Activated gamma-delta T cell treated with anti-CD3 and anti-CD28 coated beads, Interleukin-2, amount 50 U/mL, for 16 hours (primary cell): Measurements from ENCODE around the gene ME3.
"Not testable (repeated sequence)": the region's sequence is repeated elsewhere in the genome, so short reads cannot be mapped to it uniquely, and the experiment has no call there.

Experiments
- DNase-seq: peaks from one replicate; pipeline ENCODE4 v3.0.0-alpha.2; 2020; ENCODE audit warnings: low read depth

ME3 gene

DNA sequence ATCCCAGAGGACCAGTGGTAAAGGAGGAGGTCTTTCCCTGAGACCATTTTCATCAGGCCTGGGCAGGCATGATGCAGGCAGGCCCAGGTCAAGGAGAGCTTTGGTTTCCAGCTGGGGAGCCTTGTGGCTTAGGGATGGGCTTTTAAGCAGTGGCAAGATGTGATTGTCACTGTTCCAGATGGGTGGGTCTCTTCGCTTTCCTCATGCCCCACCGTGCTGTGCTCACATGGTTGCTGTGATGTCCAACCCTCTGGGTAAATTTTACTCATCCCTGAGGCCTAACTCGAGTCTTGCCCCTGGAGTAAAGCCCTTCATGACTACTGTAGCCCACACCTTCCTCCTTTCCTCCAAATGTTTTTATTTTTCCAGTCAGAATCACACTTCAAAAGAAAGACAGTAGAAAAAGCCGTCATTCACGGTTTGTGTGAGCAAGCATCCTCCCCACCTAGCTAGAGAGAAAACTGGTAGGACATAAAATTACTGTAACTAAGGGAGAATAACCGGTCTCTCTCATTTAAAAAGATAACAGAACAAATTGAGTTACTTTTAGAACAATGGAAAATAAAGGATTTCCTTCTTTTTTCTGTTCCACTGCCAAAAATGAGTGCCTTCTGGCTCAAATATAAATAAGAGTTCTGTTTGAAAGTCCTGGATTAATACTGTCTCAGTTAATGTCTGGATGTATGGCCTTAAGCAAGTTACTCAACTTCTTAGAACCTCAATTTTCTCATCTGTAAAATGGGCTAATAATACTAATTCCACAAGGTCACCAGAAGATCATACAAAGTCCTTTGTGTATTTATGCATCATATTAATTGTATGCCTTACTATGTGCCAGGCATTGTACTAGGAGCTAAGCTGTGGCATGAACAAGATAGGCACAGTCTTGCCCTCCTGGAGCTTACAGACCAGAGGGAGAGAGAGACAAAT, 84.9 kb downstream of the ME3 start:
- DNase-seq, result no peak

DNA sequence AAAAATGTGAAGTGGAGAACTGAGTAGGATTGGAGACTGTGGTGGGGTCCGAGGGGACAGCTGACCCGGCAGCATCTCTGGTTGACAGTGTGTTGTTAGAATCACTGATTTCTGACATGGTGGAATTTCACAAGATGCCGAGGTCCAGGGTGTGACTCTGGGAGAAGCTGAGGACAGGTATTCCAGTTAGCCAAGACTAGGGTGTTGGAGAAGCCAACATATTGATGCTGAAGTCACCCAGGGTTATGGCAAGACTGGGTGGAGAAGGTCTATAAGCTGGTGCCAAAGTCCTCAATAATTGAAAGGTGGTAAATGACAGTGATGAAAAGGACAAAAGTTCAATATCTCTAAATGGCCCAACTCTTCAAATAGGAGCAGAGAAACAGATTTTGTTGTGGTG, 86.1 kb downstream of the ME3 start:
- no peak for DNase-seq

DNA sequence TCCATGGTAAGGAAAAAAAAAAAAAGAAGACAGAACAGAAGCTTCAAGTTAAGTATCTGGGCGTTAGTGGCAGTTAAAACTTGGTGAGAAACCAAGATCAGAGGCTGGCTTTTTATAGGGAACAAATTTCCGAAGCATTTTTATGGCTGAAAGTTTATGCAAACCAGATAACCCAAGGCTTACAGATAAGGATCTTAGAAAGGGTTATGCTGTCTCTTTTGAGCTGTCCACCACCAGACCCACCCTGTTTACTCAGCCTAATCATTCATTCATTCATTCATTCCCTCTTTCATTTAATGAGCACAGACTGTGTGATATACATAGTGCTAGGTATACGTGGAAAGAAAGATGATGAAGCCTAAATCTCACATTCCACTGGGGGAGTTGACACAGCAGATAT, 89.5 kb downstream of the ME3 start:
- no peak for DNase-seq

DNA sequence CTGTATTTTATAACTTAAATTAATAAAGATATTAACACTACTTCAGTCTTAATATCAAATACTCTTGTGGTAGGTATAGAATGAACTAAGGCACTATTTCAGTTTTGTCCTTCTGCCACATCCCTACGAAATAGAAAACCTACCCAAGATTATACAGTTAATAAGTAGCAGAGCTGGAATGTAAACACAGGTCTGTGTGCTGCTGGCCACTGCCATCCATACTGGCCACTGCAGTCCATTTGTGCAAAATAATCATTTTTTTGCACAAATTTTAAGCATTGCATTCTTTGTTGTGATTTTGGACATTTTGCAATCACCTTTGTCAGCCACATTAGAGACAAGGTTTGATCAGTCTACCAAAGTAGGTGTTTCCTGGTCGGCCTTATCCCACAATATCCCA, 91.9 kb downstream of the ME3 start:
- DNase-seq, result no peak

DNA sequence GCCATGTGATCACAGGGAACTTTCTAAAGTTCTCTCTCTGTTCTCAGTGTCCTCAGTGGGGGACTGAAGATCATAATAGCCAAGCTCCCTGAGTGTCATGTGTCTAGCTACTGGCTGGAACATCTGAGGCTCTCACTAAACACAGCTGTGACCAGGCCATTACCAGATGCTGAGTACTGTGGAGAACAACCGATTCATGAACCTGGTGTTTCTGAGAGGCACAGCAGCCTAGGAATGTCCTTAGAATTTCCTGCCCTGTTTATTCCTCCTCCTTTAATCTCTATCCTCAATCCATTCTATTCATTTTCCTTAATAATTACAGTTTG, 93.0 kb downstream of the ME3 start:
- no peak for DNase-seq

DNA sequence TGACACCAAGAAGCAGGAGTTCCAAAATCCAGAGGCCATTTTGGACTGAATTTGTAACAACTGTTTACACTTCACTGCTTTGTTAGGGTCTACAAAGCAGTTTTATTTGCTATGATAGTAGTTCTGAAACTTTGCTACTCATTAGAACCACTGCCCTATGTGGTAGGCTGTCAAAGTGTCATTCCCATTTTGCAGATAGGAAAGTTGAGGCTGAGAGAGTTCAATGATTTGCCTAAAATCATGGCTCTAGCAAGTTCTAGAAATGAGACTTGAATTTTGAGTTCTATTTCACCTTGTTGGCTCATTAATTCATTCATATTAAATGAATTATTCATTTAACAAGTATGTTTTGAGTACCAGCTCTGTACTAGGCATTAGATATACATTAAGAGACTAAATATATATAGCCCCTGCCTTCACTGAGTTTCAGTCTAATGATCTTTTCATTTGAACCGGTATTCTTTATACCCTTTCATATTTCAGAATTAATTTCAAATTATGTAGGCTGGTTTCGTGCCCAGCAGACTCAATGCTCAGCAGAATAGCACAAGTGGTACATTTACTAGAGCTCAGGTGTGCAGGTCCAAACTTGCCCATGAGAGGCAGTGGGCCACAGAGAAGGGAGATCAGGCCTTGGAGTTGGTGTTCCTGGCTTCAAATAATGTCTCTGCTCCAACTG, 93.5 kb downstream of the ME3 start:
- DNase-seq, result no peak

DNA sequence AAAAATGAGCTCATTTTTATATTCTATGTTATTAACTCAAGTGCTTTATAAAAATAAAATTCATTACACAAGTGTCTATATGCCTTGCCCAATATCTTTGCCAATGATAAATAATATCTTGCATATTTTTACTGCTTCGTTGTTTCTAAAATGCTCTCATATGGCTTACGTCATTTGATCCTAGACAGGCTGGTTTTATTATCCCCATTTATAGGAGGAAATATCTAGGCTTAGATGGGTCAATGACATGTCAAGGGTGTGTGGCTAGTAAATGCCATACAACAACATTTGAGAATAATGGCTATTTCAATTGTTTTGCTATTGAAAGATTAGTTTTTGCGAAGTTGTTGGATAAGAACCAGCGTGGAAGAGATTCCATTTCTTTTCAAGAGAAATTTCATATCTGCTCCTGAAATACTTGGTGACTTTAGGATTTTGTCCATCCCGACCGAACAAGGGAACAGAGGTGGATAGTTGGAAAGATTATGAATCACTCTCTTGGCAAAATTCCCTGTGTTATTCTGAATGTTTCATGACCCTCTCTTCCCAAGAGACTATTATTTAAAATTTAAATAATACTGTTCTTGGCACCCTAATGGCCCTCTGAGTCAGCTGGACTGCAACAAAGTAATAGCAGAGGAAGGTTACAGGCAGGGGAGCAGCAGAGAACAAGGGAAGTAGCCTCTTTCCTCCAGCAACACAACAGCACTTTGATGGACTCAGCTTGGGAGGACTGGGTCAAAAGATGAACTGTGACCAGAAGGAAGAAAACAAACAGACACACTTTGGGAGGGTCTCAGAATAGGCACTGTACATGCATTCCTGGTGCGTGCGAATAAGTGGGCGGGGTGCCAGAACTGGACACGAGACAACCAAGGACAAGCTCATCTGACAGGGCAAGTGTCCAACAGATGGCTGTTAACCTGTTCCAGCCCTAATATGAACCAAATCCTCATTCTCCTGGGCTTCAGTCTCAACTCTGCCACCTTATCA, 94.5 kb downstream of the ME3 start:
- no peak for DNase-seq

DNA sequence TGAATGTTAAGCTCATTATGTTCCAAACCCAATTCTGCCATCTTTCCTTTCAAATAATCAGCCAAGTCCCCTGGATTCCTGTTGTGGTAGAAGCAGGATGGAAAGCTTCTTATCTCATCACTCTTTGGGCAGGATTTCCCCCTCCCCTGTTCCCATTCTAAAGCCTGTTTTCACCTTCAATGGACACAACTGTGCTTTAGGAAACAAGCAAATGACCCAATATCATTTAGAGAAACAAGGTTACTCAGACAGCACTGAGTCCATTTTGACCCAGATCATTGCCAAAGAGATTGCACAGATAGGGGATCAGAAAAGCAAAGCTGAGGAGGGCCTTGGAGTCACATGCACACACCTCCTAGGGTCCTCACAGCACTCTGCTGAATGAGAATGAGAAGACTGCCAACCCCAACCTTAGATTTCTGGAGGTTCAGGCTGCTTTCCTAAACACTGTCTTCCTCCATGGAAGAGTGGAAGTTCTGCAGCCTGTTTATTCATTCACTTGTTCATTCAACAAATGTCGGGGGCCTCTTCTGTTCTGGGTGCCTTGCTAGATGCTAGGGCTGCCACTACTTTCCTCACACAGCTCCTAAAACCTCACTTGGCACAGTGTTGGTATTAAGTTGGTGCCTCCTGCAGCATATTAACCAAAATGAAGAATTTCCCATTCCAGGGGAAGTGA, 95.3 kb downstream of the ME3 start:
- no peak for DNase-seq

DNA sequence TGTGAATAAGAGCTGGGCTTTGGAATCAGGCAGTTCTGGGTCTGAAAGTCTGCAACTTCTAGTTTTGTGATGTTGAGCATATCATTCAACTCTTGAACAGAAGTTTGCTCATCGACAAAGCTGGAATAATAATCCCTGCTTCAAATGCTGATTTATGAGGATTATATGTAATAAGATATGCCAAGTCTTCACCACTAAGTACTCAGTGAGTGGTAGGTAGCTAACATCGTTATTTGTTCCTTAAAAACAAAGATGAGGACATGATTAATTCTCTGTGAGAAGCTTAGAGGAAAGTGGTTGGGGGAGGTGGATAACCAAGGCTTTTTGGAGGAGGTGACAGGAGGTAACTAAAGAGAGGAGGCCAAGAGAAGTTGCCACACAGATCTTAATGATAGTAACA, 96.5 kb downstream of the ME3 start:
- DNase-seq, result no peak

DNA sequence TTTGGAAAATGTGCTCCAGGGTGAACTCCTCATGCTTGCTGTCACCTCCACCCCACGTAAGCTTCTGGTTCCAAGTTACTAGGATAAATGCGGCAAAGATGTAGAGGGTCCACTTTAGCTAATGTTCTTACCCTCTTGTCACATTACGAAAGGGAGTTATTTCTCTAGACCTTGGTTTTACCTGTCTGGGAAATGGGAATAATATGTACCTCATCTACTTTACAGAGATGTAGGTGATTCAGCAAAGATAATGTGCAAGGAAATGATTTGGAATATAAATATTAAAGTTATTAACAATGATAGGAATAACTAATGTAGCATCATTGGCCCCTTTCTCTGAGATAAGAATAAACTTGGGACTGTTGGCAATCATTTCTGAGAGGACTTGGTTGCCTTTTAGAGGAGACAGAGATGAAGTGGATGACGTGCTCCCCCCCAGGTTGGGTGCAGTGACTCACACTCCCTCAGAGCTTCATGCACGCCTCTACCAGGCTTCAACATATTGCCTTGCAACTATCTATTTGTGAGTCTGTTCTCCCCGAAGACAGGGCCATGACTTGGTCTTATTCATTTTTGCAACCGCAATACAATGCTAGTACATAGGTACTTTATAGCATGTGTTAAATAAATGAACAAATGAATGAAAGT, 97.1 kb downstream of the ME3 start:
- DNase-seq, result no peak

DNA sequence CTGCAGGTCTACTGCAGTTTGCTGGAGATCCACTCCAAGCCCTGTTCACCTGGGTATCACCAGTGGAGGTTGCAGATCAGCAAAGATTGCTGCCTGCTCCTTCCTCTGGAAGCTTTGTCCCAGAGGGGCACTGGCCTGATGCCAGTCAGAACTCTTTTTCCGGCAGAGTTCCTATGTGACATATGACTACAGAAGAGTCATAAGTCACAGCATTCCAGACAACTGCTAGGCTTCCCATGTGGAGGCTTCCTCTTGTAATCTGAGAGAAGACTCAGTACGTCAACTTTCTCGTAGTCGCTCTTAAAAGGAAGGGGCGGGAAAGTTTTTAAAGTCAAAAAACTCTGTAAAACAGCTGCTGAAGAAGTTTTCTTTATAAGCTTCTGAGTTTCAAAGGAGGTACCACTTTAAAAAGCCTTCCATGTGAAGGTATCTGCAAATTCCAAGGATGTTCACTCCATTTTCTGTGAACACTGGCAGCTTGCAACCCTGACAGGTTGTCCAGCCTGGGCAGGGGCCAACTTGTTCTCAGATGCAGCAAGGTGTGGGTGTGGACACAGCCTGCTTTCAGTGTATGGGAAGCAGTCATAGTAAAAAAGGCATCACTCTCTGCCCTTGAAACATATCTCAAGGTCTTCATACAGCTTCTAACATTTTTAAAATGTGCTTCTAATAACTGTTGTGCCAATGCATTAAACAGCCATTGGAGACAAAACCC, 97.8 kb downstream of the ME3 start:
- no peak for DNase-seq

DNA sequence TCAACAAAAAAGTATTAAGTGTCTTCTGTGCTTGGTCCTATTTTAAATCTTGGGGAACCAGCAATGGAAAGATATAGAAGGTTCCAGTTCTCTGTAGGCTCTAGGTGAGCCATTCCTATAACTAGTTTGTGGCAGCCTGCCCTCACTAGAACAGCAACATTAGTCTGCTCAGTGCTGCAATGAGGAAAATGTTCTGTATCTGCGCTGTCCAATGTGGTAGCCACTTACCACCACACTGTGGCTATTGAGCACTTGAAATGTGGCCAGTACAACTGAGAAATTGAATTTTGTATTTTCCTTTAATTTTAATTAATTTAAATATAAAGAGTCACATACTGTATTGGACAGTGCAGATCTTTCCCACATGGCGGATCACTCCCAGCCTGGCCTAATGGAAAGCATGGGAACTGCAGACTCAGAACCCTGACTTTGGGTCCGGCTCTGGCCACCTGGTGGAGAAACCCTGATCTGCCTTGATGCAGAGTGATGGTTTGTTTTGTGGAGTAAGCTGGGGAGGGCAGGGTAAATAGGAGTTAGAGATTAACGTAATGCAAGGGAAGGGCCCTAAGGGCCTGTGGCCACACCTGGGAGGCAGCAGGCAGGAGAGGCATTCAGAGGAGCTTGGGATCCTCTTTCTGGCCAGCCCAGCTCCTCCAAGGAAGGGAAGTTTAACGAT, 101.0 kb downstream of the ME3 start:
- no peak for DNase-seq

DNA sequence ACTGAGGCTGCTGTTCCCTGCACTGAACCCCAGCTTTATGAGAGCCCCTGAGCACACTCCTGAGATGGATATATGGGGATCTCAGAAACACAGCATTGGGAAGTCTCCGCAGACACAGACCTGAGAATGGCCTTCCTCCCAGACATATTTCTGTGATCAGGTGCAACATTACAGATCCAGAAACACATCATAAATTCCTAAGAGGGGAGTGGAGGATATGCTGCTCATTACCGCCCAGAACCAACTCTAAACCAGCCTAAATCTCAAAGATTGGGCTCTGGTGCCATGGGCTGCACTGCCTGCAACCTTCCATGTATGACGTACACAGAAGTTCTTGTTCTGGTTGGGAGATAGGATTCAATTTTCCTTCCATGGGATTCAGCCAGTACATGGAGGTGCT, 102.0 kb downstream of the ME3 start:
- no peak for DNase-seq

DNA sequence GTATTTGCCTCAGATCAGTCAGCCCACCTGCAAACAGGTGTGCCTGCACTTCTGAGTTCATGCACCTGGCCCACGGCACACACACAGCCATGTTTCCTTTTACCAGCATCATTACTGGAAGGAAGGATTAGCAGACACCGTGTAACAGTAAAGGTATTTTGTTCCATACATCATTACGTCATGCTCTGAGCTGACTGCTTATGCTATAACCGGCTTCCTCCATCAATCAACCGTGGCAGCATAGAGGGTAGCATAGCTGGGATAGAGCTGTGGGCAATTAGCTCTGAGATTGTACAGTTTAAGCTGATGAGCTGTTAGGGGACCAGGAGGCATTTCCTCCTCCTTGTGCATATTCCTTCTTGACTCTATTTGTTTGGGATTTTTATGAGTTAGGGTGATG, 102.4 kb downstream of the ME3 start:
- no peak for DNase-seq

DNA sequence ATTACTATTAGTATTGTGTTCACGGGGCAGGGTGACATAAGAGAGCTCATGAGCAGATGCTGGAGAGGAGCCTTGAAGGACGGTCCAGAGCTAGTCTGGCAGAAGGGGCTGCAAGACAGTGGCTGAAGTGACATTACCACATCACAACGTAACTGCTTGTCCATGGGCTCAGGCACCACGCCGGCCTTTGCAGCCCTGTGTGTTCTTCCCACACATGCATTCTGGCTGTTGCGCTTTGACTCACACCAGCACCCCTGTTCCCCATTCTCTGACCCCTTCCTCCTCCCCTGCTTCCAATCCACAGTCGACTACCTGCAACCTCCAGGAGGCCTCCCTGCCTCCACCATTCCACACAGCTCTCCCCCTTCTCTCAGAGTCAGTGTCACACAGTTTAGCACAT, 103.3 kb downstream of the ME3 start:
- no peak for DNase-seq

DNA sequence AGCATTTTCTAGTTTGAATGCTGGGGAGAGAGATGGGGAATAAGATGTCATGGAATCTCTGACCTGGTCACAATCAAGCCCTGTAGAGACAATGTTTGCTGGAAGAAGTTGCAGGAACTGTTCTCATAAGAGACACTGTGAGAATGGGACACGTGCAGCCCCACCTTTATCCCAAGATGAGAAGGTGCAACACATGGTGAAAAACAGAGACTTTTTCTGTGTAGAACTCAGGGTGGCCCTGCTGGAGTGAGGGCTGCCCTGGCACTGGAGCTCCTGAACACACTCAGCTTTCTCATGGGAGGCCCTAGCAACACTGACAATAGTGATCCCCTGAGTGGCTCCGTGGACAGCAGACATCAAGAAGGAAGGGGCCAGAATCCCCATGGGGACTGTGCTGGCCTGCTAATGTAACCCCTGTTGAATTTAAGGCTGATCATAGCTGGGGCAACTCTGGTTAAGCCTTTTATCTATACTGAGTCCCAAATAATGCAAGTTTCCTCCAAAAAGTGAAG, 106.6 kb downstream of the ME3 start:
- no peak for DNase-seq

DNA sequence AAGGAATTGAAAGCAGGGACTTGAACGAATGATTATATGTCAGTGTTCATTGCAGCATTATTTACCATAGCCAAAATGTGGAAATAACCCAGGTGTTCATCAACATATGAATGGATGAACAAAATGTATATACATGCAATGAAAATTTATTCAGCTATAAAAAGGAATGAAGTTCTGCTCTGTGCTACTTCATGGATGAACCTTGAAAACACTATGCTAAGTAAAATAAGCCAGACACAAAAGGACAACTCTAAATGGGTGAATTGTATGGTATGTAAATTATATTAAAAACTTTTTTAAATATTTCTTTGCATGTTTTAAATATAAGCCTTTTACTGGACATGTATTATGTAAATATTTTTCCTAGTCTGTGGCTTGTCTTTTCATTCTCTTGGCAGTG, 107.0 kb downstream of the ME3 start:
- DNase-seq, result no peak

DNA sequence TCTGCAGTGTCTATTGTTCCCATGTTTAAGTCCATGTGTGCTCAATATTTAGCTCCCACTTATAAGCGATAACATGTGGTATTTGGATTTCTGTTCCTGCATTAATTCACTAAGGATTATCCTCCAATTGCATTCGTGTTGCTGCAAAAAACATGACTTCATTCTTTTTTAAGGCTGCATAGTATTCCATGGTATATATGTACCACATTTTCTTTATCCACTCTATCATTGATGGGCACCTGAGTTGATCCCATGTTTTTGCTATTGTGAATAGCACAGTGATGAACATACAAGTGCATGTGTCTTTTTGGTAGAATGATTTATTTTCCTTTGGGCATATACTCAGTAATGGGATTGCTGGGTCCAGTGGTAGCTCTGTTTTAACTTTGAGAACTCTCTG, 109.6 kb downstream of the ME3 start:
- DNase-seq, result not testable (repeated sequence)

DNA sequence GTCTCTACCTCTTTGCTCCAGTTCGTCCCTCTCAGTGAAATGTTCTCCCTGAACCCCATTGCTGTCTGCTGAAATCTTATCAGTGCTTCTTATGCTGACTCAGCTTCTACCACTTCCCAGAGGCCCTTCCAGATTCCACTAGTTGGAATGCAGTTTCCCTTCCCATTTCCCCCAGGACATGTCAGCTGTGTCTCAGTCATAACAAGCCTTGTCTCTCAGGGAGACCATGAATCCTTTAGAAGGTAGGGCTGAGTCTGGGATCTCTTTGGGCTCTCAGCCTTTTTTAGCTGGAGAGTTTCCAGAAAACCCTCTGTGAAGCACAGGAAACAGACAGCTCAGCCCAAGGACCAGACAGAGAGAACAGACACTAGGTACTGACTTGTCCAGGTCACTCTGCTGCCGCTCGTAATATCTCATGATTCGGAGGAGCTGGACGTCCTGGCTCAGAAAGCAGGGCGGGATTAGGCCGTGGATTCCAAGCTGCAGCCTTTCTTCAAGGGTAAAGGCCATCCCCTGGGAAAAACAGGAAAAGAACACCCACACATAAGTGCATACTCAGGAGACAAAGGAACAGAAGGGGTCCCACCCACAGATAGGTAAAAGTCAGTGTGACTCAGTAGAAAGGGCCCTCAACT, 113.0 kb downstream of the ME3 start:
- DNase-seq, result no peak

DNA sequence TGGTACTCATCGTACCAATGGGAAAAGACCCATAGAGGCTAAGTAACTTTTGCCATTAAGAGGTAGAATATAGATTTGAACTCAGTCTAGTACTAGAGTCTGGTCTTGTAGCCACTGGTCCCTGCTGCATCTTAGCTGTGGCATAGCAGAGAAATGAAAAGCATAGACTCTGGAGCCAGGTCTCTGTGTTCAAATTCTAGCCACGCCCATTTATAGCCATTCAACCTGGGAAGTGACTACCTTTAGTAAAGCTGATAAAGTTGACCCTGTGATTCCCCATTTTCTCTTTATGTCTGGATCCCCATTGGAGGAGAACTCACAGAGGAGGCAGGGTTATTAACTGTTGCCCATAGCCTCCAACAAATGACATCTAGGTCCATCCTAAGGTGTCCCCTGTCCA, 113.6 kb downstream of the ME3 start:
- DNase-seq, result no peak
